ENCODE results near the gene AUTS2.

The AUTS2 gene

DNA sequence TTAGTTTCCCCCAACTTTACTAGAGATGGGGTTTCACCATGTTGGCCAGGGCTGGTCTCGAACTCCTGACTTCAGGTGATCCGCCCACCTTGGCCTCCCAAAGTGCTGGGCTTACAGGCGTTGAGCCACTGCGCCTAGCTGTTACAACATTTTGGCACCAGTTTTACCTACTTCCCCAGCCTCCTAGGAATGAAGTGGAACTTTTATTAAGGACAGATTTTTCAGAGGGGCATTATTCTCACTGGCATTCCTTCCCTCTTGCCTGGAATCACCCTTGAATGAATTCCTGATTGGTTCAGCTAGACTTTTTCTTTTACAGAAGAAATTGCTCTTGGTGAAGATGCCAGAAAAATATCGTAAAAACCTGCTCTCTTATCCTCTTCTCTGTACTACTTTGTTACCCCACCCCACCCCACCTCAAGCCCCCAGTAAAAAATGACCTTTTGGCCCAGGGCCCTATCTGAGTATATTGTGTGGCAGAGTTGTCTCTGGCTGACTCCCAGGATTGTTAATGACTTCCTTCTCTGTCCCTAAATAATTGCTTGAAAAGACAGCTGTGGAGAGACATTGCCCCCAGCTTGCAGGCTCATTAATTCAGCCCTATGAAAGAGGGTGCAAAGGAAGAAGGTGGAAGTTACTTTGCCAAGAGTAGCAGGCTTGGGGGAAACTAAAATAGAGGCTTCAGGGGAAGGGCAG is 189.6 kb downstream of the AUTS2 start:
- DNase-seq (ENCODE audit: low read depth, low spot score), result no peak

- no peak for DNase-seq (ENCODE audit: low read depth, low spot score)
Observed at GRCh38 chr7:69789563-69789962, 191.3 kb downstream of the AUTS2 start.

DNA sequence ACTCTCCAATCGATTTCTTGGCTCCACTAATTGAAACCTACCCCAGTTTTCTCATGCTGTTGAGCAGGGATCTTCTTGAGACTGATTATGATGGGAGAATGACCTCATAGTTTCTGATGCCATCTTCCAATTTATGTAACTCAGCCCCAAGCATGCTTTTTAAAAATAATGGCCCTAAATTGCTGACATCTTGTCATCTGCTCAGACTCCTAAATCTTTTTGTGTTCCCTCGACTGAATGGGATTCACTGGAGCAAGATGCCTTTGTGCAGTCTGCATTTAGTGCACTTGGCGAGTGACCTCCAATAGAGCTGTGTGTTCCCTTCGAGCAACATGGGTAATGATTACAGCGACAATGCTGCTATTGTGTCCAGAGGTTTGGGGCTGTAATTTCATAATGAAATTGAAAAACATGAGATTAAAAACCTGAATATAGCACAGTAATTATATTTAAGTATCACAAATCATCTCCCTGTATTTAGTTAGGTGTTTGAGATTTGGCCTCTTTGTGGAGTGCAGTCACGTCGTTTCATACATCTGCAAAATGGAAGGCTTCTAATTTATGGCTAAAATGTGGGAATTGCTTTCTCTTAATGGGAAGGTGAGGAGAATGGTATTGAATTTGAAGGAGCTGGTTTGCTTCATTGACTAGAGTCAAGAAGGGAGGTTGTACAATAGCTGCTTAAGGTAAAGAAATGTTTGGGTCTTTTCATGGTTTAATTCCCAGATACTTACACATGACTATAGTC is 192.9 kb downstream of the AUTS2 start:
- DNase-seq (ENCODE audit: low read depth, low spot score), result no peak

GRCh38 chr7:69791739-69792138 is 193.5 kb downstream of the AUTS2 start:
- no peak for DNase-seq (ENCODE audit: low read depth, low spot score)

- DNase-seq (ENCODE audit: low read depth, low spot score), result no peak
Observed at GRCh38 chr7:69795932-69796331, 197.7 kb downstream of the AUTS2 start.

DNA sequence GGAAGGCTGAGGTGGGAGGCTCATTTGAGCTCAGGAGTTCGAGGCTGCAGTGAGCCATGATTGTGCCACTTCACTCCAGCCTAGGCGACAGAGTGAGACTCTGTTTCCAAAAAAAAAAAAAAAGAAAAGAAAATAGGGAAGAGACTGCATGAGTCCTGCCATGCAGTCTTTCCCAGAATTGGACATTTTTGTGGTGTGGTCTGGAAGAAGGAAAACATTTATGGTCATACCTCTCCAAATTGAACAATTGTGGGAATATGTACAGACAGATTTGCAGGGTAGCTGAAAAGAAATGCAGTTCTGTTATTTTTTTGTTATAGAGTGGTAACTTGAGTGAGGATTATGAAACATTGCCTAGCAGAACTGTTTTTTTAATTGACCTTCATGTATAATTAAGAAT is 198.1 kb downstream of the AUTS2 start:
- DNase-seq (ENCODE audit: low read depth, low spot score), result no peak

DNA sequence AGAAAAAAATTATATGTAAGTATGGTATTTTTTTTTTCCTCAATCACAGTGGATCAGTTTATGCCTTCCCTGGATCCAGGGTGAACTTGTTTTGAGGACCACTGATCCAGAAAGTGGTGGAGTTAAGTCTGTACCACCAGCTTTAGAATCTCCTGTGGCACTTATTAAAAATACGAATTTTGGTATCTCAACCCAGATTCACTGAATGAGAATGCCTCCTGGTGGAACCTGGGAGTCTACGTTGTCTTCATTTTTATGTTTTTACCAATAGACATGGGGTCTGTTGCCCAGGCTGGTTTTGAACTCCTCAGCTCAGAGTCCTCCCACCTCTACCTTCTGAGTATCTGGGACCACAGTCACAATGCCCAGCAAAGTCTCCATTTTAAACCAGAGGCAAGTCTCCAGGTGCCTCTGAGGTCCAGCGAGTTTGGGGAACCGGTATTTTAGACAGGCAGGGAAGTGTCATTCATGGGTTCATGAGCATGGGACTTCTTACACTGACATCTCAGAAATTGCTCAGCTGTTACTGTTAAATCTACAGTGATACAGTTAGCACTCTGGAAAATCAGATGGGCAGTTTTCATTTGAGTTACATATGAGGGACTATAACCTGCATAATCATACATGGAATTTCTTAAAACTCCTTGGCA is 200.9 kb downstream of the AUTS2 start:
- no peak for DNase-seq (ENCODE audit: low read depth, low spot score)

DNA sequence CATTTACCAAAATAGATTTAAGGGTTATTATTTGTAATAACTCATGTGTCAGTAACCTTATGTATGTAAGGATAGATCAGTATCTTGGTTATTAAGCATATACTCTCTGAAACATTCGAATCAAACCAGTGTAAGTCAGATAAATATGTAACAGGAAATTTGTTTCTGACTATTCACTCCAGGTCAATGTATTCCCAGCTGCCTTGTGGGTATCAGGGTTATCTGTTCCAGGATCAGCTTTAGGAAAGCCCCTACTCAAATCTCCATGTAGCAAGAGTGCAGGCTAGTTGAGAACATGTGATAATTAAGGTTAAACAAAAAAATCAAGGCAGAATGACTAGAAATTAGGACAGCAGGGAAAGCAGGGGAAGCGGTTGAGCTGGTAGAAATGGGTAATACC is 201.7 kb downstream of the AUTS2 start:
- no peak for DNase-seq (ENCODE audit: low read depth, low spot score)

DNA sequence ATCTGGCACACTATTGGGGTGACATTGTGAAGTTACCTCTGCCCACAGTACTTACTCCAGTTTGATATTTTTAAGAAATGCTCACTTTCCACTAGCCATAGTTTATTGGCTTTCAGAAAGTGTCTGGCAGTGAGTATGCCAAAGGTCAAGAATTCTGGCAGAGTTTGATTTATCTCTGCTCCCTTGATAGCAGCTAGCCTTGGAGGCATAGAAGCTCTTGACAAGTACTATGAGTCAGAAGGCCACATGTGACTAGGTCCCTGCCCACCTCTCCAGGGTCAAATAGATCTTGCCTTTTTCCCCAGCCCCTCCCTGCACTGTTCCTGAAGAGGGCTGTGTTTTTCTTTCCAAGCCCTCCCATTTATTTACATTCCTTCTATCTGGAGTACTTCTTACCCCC is 202.2 kb downstream of the AUTS2 start:
- no peak for DNase-seq (ENCODE audit: low read depth, low spot score)

- DNase-seq (ENCODE audit: low read depth, low spot score), result no peak
Observed at GRCh38 chr7:69801729-69802682, 203.7 kb downstream of the AUTS2 start.

- DNase-seq (ENCODE audit: low read depth, low spot score), result no peak
Observed at GRCh38 chr7:69803699-69804516, 205.6 kb downstream of the AUTS2 start.

DNA sequence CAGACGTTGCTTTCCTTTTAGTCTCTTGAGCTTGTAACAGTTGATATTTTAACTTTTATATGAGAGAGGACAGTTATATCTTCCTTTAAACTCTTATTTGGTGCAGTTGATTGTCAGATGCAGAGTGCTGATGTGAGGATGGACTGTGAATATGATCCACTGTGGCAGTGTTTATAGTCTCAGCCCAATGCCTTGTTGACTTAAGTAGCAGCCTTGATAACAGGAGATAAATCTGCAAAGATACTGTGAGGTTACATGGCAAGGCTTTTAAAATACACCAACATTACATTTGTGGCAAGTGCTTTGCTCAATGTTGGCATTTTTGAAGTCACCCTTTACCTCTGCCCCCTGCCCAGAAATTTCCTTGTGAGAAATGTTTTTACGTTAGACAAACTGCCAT is 206.7 kb downstream of the AUTS2 start:
- DNase-seq (ENCODE audit: low read depth, low spot score), result no peak

GRCh38 chr7:69808391-69808790 is 210.1 kb downstream of the AUTS2 start:
- DNase-seq (ENCODE audit: low read depth, low spot score), result no peak

- DNase-seq (ENCODE audit: low read depth, low spot score), result no peak
Observed at GRCh38 chr7:69811476-69812308, 213.4 kb downstream of the AUTS2 start.

GRCh38 chr7:69812756-69813155 is 214.5 kb downstream of the AUTS2 start:
- DNase-seq (ENCODE audit: low read depth, low spot score), result no peak

DNA sequence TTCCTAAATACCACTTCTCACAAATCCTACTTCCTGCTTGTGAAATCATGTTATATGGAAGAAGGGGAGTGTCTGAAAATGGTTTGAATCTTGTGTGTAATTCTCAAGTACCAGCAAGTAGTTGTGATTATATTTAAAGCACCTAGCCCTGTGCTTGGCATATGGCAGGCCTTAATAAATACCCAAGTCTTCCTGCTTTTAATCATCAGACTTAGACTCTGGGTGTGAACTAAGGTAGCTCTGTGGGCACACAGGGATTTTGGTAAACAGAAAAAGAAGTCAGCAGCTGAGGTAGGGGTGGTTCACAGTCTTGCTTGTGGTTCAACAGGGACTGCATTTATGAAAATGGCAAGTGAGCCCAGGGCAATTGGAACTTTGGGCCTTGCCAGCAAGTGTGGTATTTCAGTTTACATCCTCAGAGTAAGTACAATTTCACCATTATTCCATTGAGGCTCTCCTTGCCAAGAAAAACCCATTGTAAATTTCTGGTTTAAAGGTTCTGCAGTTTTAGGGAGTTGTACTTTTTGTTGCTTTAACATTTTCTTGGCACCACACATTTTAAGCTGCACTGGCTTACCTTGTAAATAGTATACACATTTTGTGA is 215.5 kb downstream of the AUTS2 start:
- DNase-seq (ENCODE audit: low read depth, low spot score), result no peak

DNA sequence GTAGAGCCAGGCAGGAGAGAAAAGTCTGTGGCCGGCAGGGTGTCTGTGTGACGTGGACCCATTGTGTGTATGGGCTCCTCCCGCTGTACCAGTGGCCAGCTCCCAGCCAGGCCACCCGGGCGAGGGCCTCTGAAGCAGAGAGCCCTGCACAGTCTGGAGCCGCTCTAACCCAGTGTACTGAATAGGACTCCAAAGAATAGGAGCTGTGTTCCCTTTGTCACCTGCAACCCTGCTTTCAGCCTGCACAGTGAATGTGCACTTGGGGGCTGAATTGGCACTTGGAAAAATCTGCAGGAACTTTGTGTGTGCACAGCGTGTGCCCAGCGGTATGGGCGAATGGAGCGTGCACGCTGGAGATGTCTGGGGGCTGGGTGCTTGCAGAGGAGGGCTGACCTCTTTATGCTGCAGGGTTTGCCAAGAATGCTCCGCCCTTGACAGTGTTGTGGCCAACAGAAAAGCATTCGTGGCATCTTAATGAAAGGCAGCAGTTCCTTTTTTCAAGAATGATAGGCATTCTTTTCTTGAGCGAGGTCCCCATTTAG is 216.2 kb downstream of the AUTS2 start:
- DNase-seq (ENCODE audit: low read depth, low spot score), result no peak

DNA sequence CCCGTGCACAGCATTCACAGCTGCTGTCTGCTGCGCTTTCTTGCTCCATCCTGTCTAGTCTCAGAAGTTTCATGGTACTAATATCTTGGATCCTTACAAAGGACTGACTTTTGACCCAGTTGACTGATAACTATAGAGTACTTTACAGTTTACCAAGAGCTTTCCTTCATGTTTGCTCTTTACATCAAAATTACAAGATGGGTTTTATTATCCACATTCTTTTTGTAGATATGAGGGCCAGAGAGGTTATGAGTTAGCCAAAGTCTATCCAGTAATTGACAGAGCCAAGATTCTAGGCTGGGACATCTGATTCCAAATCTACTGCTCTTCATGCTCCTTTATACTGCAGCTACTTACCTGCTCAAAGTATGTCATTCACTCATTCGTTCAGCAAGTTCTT is 218.2 kb downstream of the AUTS2 start:
- no peak for DNase-seq (ENCODE audit: low read depth, low spot score)

DNA sequence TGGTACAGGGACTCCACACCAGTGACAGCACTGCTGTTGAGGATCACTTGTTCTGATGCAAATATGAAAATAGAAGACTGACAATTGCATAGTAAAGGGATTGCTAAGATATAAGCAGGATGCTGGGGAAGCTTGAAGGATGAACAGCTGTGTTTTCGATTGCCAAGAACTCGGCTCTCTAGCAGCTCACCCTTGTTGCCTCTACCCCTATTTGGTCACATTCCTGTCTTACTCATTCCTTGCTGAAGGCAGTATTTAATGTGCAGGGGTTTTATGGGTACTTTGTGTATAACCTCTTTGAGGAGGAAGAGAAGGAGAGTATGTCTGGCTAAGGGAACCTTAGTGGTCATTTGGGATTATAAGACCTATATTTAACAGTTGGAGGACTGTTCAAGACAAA is 218.8 kb downstream of the AUTS2 start:
- DNase-seq (ENCODE audit: low read depth, low spot score), result no peak
